ENCODE measurements around the gene ATP5ME. TPM values are rescaled to one million over a fixed set of nuclear protein-coding genes. Genes with fewer than 3 reads are reported as not detected.

Gene ATP5ME
- polyA plus RNA-seq (2012; ENCODE audit: insufficient read length, low read depth) = 402 TPM

GRCh38 chr4:674172-675035, at the start of gene ATP5ME, which contains the start of gene MYL5:
Gene ATP5ME (minus strand): TSS chr4:674276. CDS start chr4:674247, 29 bp downstream.
Gene MYL5 (plus strand): TSS chr4:674542. CDS start chr4:678027, 3,485 bp downstream.
- TF ChIP-seq POLR2AphosphoS5 (IDR thresholded peaks at IDR 0.05; ENCODE audit: low read depth, low read length) (peak; percentile 84; the same call in 1 of the 2 replicates), FOXP2 (optimal IDR thresholded peaks at IDR 0.05; ENCODE audit: borderline replicate concordance, extremely low read depth, extremely low read length, insufficient read depth) (no peak), SIN3A (IDR thresholded peaks at IDR 0.05; ENCODE audit: borderline replicate concordance, insufficient read depth, low read length) (no peak), TAF1 (IDR thresholded peaks at IDR 0.05; ENCODE audit: borderline replicate concordance, insufficient read depth, low read length) (peak; percentile 91; the same call in 1 of the 2 replicates), REST (IDR thresholded peaks at IDR 0.05; ENCODE audit: insufficient read depth in 1 of 2, low read depth in 2 of 2, low read length in 2 of 2) (no peak)

GRCh38 chr4:722851-723360, 48.8 kb upstream of the ATP5ME start:
- TF ChIP-seq FOXP2 (optimal IDR thresholded peaks at IDR 0.05; ENCODE audit: borderline replicate concordance, extremely low read depth, extremely low read length, insufficient read depth) (no peak), REST (IDR thresholded peaks at IDR 0.05; ENCODE audit: insufficient read depth in 1 of 2, low read depth in 2 of 2, low read length in 2 of 2) (no peak), POLR2AphosphoS5 (IDR thresholded peaks at IDR 0.05; ENCODE audit: low read depth, low read length) (no peak), TAF1 (IDR thresholded peaks at IDR 0.05; ENCODE audit: borderline replicate concordance, insufficient read depth, low read length) (no peak), SIN3A (IDR thresholded peaks at IDR 0.05; ENCODE audit: borderline replicate concordance, insufficient read depth, low read length) (no peak)

- no peak for TF ChIP-seq FOXP2 (optimal IDR thresholded peaks at IDR 0.05; ENCODE audit: borderline replicate concordance, extremely low read depth, extremely low read length, insufficient read depth)
- no peak for TF ChIP-seq TAF1 (IDR thresholded peaks at IDR 0.05; ENCODE audit: borderline replicate concordance, insufficient read depth, low read length)
- no peak for TF ChIP-seq POLR2AphosphoS5 (IDR thresholded peaks at IDR 0.05; ENCODE audit: low read depth, low read length)
- TF ChIP-seq REST (IDR thresholded peaks at IDR 0.05; ENCODE audit: insufficient read depth in 1 of 2, low read depth in 2 of 2, low read length in 2 of 2) = no peak
- no peak for TF ChIP-seq SIN3A (IDR thresholded peaks at IDR 0.05; ENCODE audit: borderline replicate concordance, insufficient read depth, low read length)
These were observed 48.2 kb upstream of the ATP5ME start for GRCh38 chr4:722169-722725.

- TF ChIP-seq REST (IDR thresholded peaks at IDR 0.05; ENCODE audit: insufficient read depth in 1 of 2, low read depth in 2 of 2, low read length in 2 of 2) (no peak), POLR2AphosphoS5 (IDR thresholded peaks at IDR 0.05; ENCODE audit: low read depth, low read length) (no peak), FOXP2 (optimal IDR thresholded peaks at IDR 0.05; ENCODE audit: borderline replicate concordance, extremely low read depth, extremely low read length, insufficient read depth) (no peak), SIN3A (IDR thresholded peaks at IDR 0.05; ENCODE audit: borderline replicate concordance, insufficient read depth, low read length) (no peak), TAF1 (IDR thresholded peaks at IDR 0.05; ENCODE audit: borderline replicate concordance, insufficient read depth, low read length) (no peak)
These were observed 47.4 kb upstream of the ATP5ME start for GRCh38 chr4:721261-722168.

Measured in PFSK-1 (cell line).